ENCODE data around the gene USP30.
"Not testable (repeated sequence)": the region's sequence is repeated elsewhere in the genome, so short reads cannot be mapped to it uniquely, and the experiment has no call there.

The USP30 gene

GRCh38 chr12:109052097-109052413 lies 321 bp upstream of the USP30 start:
- DNase-seq (ENCODE audit: low read depth, low spot score), result no peak

GRCh38 chr12:109053382-109054123 lies 1.2 kb downstream of the USP30 start:
- DNase-seq (ENCODE audit: low read depth, low spot score), result no peak

- not testable (repeated sequence) for DNase-seq (ENCODE audit: low read depth, low spot score)
These were observed 1.7 kb downstream of the USP30 start for GRCh38 chr12:109054124-109054513.

- DNase-seq (ENCODE audit: low read depth, low spot score), result no peak
These were observed 2.1 kb downstream of the USP30 start for GRCh38 chr12:109054520-109054919.

GRCh38 chr12:109056891-109057290 lies 4.5 kb downstream of the USP30 start:
- no peak for DNase-seq (ENCODE audit: low read depth, low spot score)

GRCh38 chr12:109057376-109057775 lies 5.0 kb downstream of the USP30 start:
- DNase-seq (ENCODE audit: low read depth, low spot score), result no peak

- no peak for DNase-seq (ENCODE audit: low read depth, low spot score)
These were observed 6.4 kb downstream of the USP30 start for GRCh38 chr12:109058773-109059172.

- DNase-seq (ENCODE audit: low read depth, low spot score), result no peak
These were observed 11.8 kb downstream of the USP30 start for GRCh38 chr12:109064143-109064542.

- DNase-seq (ENCODE audit: low read depth, low spot score), result no peak
These were observed 12.9 kb downstream of the USP30 start for GRCh38 chr12:109065154-109065852.

GRCh38 chr12:109065853-109066193 lies 13.4 kb downstream of the USP30 start:
- no peak for DNase-seq (ENCODE audit: low read depth, low spot score)

- DNase-seq (ENCODE audit: low read depth, low spot score), result no peak
These were observed 17.2 kb downstream of the USP30 start for GRCh38 chr12:109069307-109070271.

- DNase-seq (ENCODE audit: low read depth, low spot score), result no peak
These were observed 22.5 kb downstream of the USP30 start for GRCh38 chr12:109074866-109075265.

GRCh38 chr12:109082751-109083150 lies 30.4 kb downstream of the USP30 start:
- DNase-seq (ENCODE audit: low read depth, low spot score), result no peak

GRCh38 chr12:109084425-109084824 lies 32.0 kb downstream of the USP30 start:
- no peak for DNase-seq (ENCODE audit: low read depth, low spot score)

GRCh38 chr12:109085590-109085989 lies 33.2 kb downstream of the USP30 start:
- no peak for DNase-seq (ENCODE audit: low read depth, low spot score)

GRCh38 chr12:109087250-109087649 lies 34.9 kb downstream of the USP30 start:
- DNase-seq (ENCODE audit: low read depth, low spot score), result no peak

GRCh38 chr12:109088818-109089217 lies 36.4 kb downstream of the USP30 start:
- DNase-seq (ENCODE audit: low read depth, low spot score), result no peak

- no peak for DNase-seq (ENCODE audit: low read depth, low spot score)
These were observed 37.3 kb downstream of the USP30 start for GRCh38 chr12:109089683-109090082.

- no peak for DNase-seq (ENCODE audit: low read depth, low spot score)
These were observed 40.2 kb downstream of the USP30 start for GRCh38 chr12:109092497-109093021.

GRCh38 chr12:109093022-109093918 lies 40.9 kb downstream of the USP30 start, which contains the start of gene ALKBH2:
Gene ALKBH2 (minus strand): TSS chr12:109093472. CDS start chr12:109092786, 686 bp downstream.
- peak; percentile 67 for DNase-seq (ENCODE audit: low read depth, low spot score)

- no peak for DNase-seq (ENCODE audit: low read depth, low spot score)
These were observed 44.7 kb downstream of the USP30 start for GRCh38 chr12:109097140-109097434.
